OCI-LY7 (cell line): Measurements from ENCODE around the gene SAMD15. TPM values are rescaled to one million over a fixed set of nuclear protein-coding genes. Genes with fewer than 3 reads are reported as not detected.
A peak's percentile ranks its signal among the peaks of the same experiment; 100 is the strongest.

Source experiments
- BruUV-seq: library from RNA; stranded (reverse); fragments of 400-500 nt; replicated peaks from 2 replicates; lab custom pipeline; 2021; lab: Mats Ljungman, UMichigan
- CTCF ChIA-PET: fragments of 300-600 bp; sonication (Branson Sonifier 250); formaldehyde crosslinking; loops from one replicate; lab custom pipeline; 2022; ENCODE audit warnings: antibody characterized with exemption; ENCODE audit not compliant: unreplicated experiment; lab: Charles Lee
- POLR2A ChIA-PET: fragments of 300-600 bp; sonication (Branson Sonifier 250); formaldehyde crosslinking; loops from one replicate; lab custom pipeline; 2022; ENCODE audit warnings: antibody characterized with exemption; lab: Charles Lee
- DNase-seq: peaks from one replicate; pipeline ENCODE4 v3.0.0-alpha.2; 2015; ENCODE audit warnings: low spot score
- H2AFZ ChIP-seq: fragments of 200-600 bp; sonication (generic), shearing (Covaris generic); 2 replicates; pipeline ENCODE4 v1.6.1; 2014; ENCODE audit warnings: mild to moderate bottlenecking, antibody characterized with exemption, low read length, moderate library complexity
- H3K27ac ChIP-seq: fragments of 200-600 bp; sonication (generic); 2 replicates; pipeline ENCODE4 v1.5.1; 2014; ENCODE audit warnings: mixed run types, low read depth, mild to moderate bottlenecking, moderate library complexity, low read length, inconsistent platforms; ENCODE audit not compliant: poor library complexity, severe bottlenecking
- H3K36me3 ChIP-seq: fragments of 200-600 bp; sonication (generic); 2 replicates; pipeline ENCODE4 v1.6.1; 2014; ENCODE audit warnings: mild to moderate bottlenecking, antibody characterized with exemption, low read length, moderate library complexity, mixed read lengths; ENCODE audit not compliant: insufficient read depth
- H3K4me1 ChIP-seq: fragments of 200-600 bp; sonication (generic); 2 replicates; pipeline ENCODE4 v1.5.1; 2014; ENCODE audit warnings: mild to moderate bottlenecking, low read length; ENCODE audit not compliant: insufficient read depth, poor library complexity, severe bottlenecking
- H3K4me2 ChIP-seq: fragments of 200-600 bp; sonication (generic); 2 replicates; pipeline ENCODE4 v1.6.1; 2014; ENCODE audit warnings: mild to moderate bottlenecking, low read length
- H3K4me3 ChIP-seq: fragments of 200-600 bp; sonication (generic); 2 replicates; pipeline ENCODE4 v1.5.1; 2014; ENCODE audit warnings: mild to moderate bottlenecking, low read depth, low read length; ENCODE audit not compliant: poor library complexity, severe bottlenecking
- H3K79me2 ChIP-seq: fragments of 200-600 bp; sonication (generic); 2 replicates; pipeline ENCODE4 v1.6.1; 2016; ENCODE audit warnings: low read depth, mild to moderate bottlenecking, low read length, moderate library complexity, mixed read lengths; ENCODE audit not compliant: insufficient read depth
- H3K9me2 ChIP-seq: fragments of 200-600 bp; sonication (generic); 2 replicates; pipeline ENCODE4 v1.6.1; 2016; ENCODE audit warnings: mild to moderate bottlenecking, low read length, mixed read lengths; ENCODE audit not compliant: insufficient read depth
- H3K9me3 ChIP-seq: fragments of 200-600 bp; sonication (generic); 2 replicates; pipeline ENCODE4 v1.6.1; 2014; ENCODE audit warnings: mild to moderate bottlenecking, mixed run types, low read length, mixed read lengths
- H4K20me1 ChIP-seq: fragments of 200-600 bp; sonication (generic); 2 replicates; pipeline ENCODE4 v1.6.1; 2014; ENCODE audit warnings: mild to moderate bottlenecking, antibody characterized with exemption, low read length, moderate library complexity, mixed read lengths; ENCODE audit not compliant: insufficient read depth
- CTCF ChIP-seq: fragments of 200-600 bp; sonication (generic); conservative IDR thresholded peaks from 2 replicates; pipeline ENCODE4 v1.5.1; 2014; ENCODE audit warnings: mild to moderate bottlenecking, antibody characterized with exemption, low read length, moderate library complexity, mixed read lengths
- EZH2phosphoT487 ChIP-seq: fragments of 200-600 bp; sonication (generic); IDR thresholded peaks from 2 replicates; pipeline ENCODE4 v1.6.1; 2018; ENCODE audit warnings: low read depth, borderline replicate concordance, mild to moderate bottlenecking, mixed run types, antibody characterized with exemption, low read length, moderate library complexity, mixed read lengths
- intact Hi-C: fragments of 100-400 bp; cut with micrococcal nuclease; formaldehyde crosslinking; loops from one replicate; pipeline ENCODE4 v1.10.0; 2022; ENCODE audit not compliant: unreplicated experiment
- total RNA-seq, 2 experiments: library from RNA; depleted of rRNA in 1 of 2; stranded (reverse); fragments of >200 nt in 1 of 2; shearing (Covaris generic) in 1 of 2; gene quantifications; 2 replicates each; pipeline ENCODE4 v1.2.3, GENCODE V29; 2014 to 2022

Gene SAMD15
- total RNA-seq, 2 experiments from 2014 or later, result 1.1 to 2.0 TPM

- Histone ChIP-seq H3K9me2 (no peaks in the 10 kb centered on the region), H3K4me2 (peak overlapping the region; percentile 87), H4K20me1 (no peaks in the 10 kb centered on the region), H3K36me3 (peaks cover 6% of the 10 kb centered on the region; the same call in 1 of the 2 replicates), H3K27ac (peak overlapping the region; percentile 96), H2AFZ (peak overlapping the region; percentile 47; the same call in 1 of the 2 replicates), H3K9me3 (no peaks in the 10 kb centered on the region), H3K4me3 (peak overlapping the region; percentile 87), H3K79me2 (peaks cover 59% of the 10 kb centered on the region), H3K4me1 (peaks cover 47% of the 10 kb centered on the region)
- DNase-seq, result peak; percentile 59
- POLR2A ChIA-PET, result interaction anchor here (0.6 to 1.4 kb wide), 2 partner anchors 54 to 105 kb away, joined by 4 to 5 read pairs; partner anchors contain the start of genes GSTZ1 and POMT2
- CTCF ChIA-PET, result no interaction called here
- no peak for TF ChIP-seq EZH2phosphoT487
- TF ChIP-seq CTCF, result no peak
- intact Hi-C loops, result loop anchor here (5.0 to 10.0 kb wide), 2 partner anchors 82 to 341 kb away; partner anchors contain the start of genes AHSA1 and VIPAS39
- BruUV-seq, result TSS peak; percentile 58
Observed at GRCh38 chr14:77375164-77375950, 1.8 kb upstream of the SAMD15 start.

DNA sequence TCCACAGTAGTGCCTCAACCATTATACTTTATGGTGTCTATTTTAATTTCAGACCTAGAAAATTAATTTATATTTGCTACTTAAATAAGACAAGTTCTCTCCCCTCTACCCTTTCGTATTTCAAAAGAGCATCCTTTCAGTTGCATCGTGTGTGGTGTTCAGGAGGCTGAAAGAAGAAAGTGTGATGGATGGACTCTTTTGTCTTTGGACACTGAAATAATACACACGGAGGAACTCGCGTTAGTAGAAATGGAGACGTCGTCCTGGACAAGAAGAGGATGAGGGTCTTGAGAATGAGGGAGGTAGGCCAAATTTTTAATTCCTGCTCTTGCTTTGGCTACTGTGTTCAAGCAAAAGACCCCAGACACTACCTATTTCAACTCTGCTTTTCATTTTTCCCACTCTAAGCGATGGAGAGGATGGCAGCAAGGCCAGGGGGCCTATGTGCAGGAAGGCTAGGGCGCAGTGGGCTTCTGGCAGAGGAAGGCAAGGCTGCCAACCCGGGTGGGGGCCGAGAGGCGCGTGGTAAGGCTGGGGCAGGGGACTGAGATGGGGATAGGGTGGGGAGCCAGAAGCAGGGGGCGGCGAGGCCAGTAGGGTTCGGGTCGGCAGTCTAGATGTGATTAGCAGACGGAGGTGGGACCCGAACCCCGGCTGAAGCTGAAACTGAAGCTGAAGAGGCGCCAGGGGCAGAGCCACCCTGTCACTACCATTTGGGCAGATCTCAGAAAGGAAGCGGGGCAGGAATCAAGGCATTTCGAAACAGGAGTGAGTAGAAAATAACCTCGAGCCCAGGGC is 1.0 kb upstream of the SAMD15 start:
- H3K4me3 ChIP-seq, result peak overlapping the region; percentile 87
- DNase-seq, result peak; percentile 44
- no TSS peak for BruUV-seq
- ChIA-PET CTCF (no interaction called here), POLR2A (interaction anchor here (1.0 to 1.4 kb wide), 3 partner anchors 55 to 229 kb away, joined by 3 to 7 read pairs (median 4); partner anchors contain the start of genes GSTZ1 and POMT2)
- intact Hi-C loops, result loop anchor here (2.0 to 10.0 kb wide), 3 partner anchors 81 to 341 kb away; partner anchors contain the start of genes AHSA1 and VIPAS39
- H2AFZ ChIP-seq, result peak overlapping the region; percentile 47; the same call in 1 of the 2 replicates
- peak overlapping the region; percentile 87 for H3K4me2 ChIP-seq
- H3K27ac ChIP-seq, result peak overlapping the region; percentile 96
- peaks cover 39% of the 10 kb centered on the region for H3K4me1 ChIP-seq
- TF ChIP-seq EZH2phosphoT487, result no peak
- TF ChIP-seq CTCF, result no peak
- H3K79me2 ChIP-seq, result peaks cover 51% of the 10 kb centered on the region
- peaks cover 6% of the 10 kb centered on the region; the same call in 1 of the 2 replicates for H3K36me3 ChIP-seq
- H4K20me1 ChIP-seq, result no peaks in the 10 kb centered on the region
- H3K9me3 ChIP-seq, result no peaks in the 10 kb centered on the region
- H3K9me2 ChIP-seq, result no peaks in the 10 kb centered on the region
